ENCODE results near the gene PABPC1L.

PABPC1L gene

GRCh38 chr20:44942264-44942973 is 32.6 kb downstream of the PABPC1L start:
- Histone ChIP-seq H3K36me3 (peaks cover 63% of the 10 kb centered on the region), H3K4me3 (ENCODE audit: low read depth, low read length) (no peak overlapping the region)
- DNase-seq: no peak

GRCh38 chr20:44943828-44944227 is 34.0 kb downstream of the PABPC1L start:
- no peaks in the 10 kb centered on the region for H3K4me1 ChIP-seq
- H3K4me3 ChIP-seq (ENCODE audit: low read depth, low read length): no peak overlapping the region
- peaks cover 77% of the 10 kb centered on the region for H3K36me3 ChIP-seq
- DNase-seq: no peak
- TF ChIP-seq CTCF (IDR thresholded peaks at IDR 0.05; ENCODE audit: low read depth, low read length): no peak
- no peaks in the 10 kb centered on the region for H3K9me3 ChIP-seq
- no peaks in the 10 kb centered on the region for H3K27me3 ChIP-seq

More at GRCh38 chr20:44942264-44942973, 32.6 kb downstream of the PABPC1L start:
- Histone ChIP-seq H3K9me3 (no peaks in the 10 kb centered on the region), H3K4me1 (no peaks in the 10 kb centered on the region), H3K27me3 (no peaks in the 10 kb centered on the region)
- TF ChIP-seq CTCF (IDR thresholded peaks at IDR 0.05; ENCODE audit: low read depth, low read length): no peak

- DNase-seq: no peak
- H3K4me1 ChIP-seq: no peaks in the 10 kb centered on the region
- H3K36me3 ChIP-seq: peaks cover 91% of the 10 kb centered on the region
- TF ChIP-seq CTCF (IDR thresholded peaks at IDR 0.05; ENCODE audit: low read depth, low read length): no peak
- H3K4me3 ChIP-seq (ENCODE audit: low read depth, low read length): no peak overlapping the region
- no peaks in the 10 kb centered on the region for H3K9me3 ChIP-seq
- no peaks in the 10 kb centered on the region for H3K27me3 ChIP-seq
Observed at GRCh38 chr20:44945261-44945660, 35.4 kb downstream of the PABPC1L start.

GRCh38 chr20:44946271-44946852 is 36.5 kb downstream of the PABPC1L start:
- Histone ChIP-seq H3K36me3 (peaks cover 93% of the 10 kb centered on the region), H3K4me3 (ENCODE audit: low read depth, low read length) (no peak overlapping the region), H3K27me3 (no peaks in the 10 kb centered on the region), H3K4me1 (no peaks in the 10 kb centered on the region), H3K9me3 (no peaks in the 10 kb centered on the region)
- no peak for DNase-seq
- no peak for TF ChIP-seq CTCF (IDR thresholded peaks at IDR 0.05; ENCODE audit: low read depth, low read length)

- no peaks in the 10 kb centered on the region for H3K9me3 ChIP-seq
- peaks cover 90% of the 10 kb centered on the region for H3K36me3 ChIP-seq
- DNase-seq: no peak
- H3K27me3 ChIP-seq: no peaks in the 10 kb centered on the region
- no peaks in the 10 kb centered on the region for H3K4me1 ChIP-seq
- TF ChIP-seq CTCF (IDR thresholded peaks at IDR 0.05; ENCODE audit: low read depth, low read length): no peak
- no peak overlapping the region for H3K4me3 ChIP-seq (ENCODE audit: low read depth, low read length)
Observed at GRCh38 chr20:44948107-44948506, 38.2 kb downstream of the PABPC1L start.

GRCh38 chr20:44948513-44948912 is 38.7 kb downstream of the PABPC1L start:
- H3K9me3 ChIP-seq: no peaks in the 10 kb centered on the region
- H3K27me3 ChIP-seq: no peaks in the 10 kb centered on the region
- TF ChIP-seq CTCF (IDR thresholded peaks at IDR 0.05; ENCODE audit: low read depth, low read length): no peak
- no peak for DNase-seq
- H3K4me3 ChIP-seq (ENCODE audit: low read depth, low read length): no peak overlapping the region
- peaks cover 87% of the 10 kb centered on the region for H3K36me3 ChIP-seq
- no peaks in the 10 kb centered on the region for H3K4me1 ChIP-seq

All from BE2C (cell line).